GM19463 (cell line): ENCODE results near the gene ADGRL3.
"Not testable (repeated sequence)": the region's sequence is repeated elsewhere in the genome, so short reads cannot be mapped to it uniquely, and the experiment has no call there.

Experiments used
- ATAC-seq: cut with Tn5 transposase; IDR thresholded peaks from one replicate; pipeline ENCODE4 v1.9.1; 2021; ENCODE audit warnings: mild to moderate bottlenecking, moderate library complexity; ENCODE audit not compliant: unreplicated experiment

ADGRL3 gene

GRCh38 chr4:61204353-61205060 is 4.4 kb downstream of the ADGRL3 start:
- no peak for ATAC-seq

- no peak for ATAC-seq
Measured at GRCh38 chr4:61205066-61205465, 4.9 kb downstream of the ADGRL3 start.

GRCh38 chr4:61207156-61207555 is 7.0 kb downstream of the ADGRL3 start:
- ATAC-seq: not testable (repeated sequence)

- no peak for ATAC-seq
Measured at GRCh38 chr4:61210186-61210939, 10.2 kb downstream of the ADGRL3 start.

GRCh38 chr4:61211781-61212180 is 11.7 kb downstream of the ADGRL3 start:
- ATAC-seq: no peak

GRCh38 chr4:61212788-61213187 is 12.7 kb downstream of the ADGRL3 start:
- no peak for ATAC-seq

- no peak for ATAC-seq
Measured at GRCh38 chr4:61214680-61215079, 14.6 kb downstream of the ADGRL3 start.

GRCh38 chr4:61217222-61217621 is 17.1 kb downstream of the ADGRL3 start:
- no peak for ATAC-seq

- no peak for ATAC-seq
Measured at GRCh38 chr4:61220556-61220955, 20.4 kb downstream of the ADGRL3 start.

- ATAC-seq: no peak
Measured at GRCh38 chr4:61223385-61223784, 23.3 kb downstream of the ADGRL3 start.

GRCh38 chr4:61224573-61224972 is 24.4 kb downstream of the ADGRL3 start:
- no peak for ATAC-seq

GRCh38 chr4:61225656-61226055 is 25.5 kb downstream of the ADGRL3 start:
- no peak for ATAC-seq

- no peak for ATAC-seq
Measured at GRCh38 chr4:61231421-61231820, 31.3 kb downstream of the ADGRL3 start.

GRCh38 chr4:61239250-61239649 is 39.1 kb downstream of the ADGRL3 start:
- ATAC-seq: no peak

GRCh38 chr4:61243962-61244361 is 43.8 kb downstream of the ADGRL3 start:
- no peak for ATAC-seq

- no peak for ATAC-seq
Measured at GRCh38 chr4:61245069-61245714, 45.1 kb downstream of the ADGRL3 start.

GRCh38 chr4:61246034-61246433 is 45.9 kb downstream of the ADGRL3 start:
- no peak for ATAC-seq

- no peak for ATAC-seq
Measured at GRCh38 chr4:61248705-61249104, 48.6 kb downstream of the ADGRL3 start.

- ATAC-seq: no peak
Measured at GRCh38 chr4:61251129-61251528, 51.0 kb downstream of the ADGRL3 start.

- no peak for ATAC-seq
Measured at GRCh38 chr4:61254406-61254805, 54.3 kb downstream of the ADGRL3 start.

- no peak for ATAC-seq
Measured at GRCh38 chr4:61273233-61273632, 73.1 kb downstream of the ADGRL3 start.

- no peak for ATAC-seq
Measured at GRCh38 chr4:61274286-61274685, 74.2 kb downstream of the ADGRL3 start.
